Mesendoderm (in vitro differentiated cells): ENCODE results near the gene SNRNP70.

Source experiments
- DNase-seq: peaks from one replicate; pipeline ENCODE4 v3.0.0; 2013
- H2AK5ac ChIP-seq: 2 replicates; pipeline ENCODE4 v1.6.1; 2013; ENCODE audit warnings: low read length, inconsistent platforms
- H2BK120ac ChIP-seq: 2 replicates; pipeline ENCODE4 v1.6.1; 2013; ENCODE audit warnings: low read depth, mild to moderate bottlenecking, low read length, moderate library complexity, mixed read lengths
- H2BK15ac ChIP-seq: replicated peaks from 2 replicates; pipeline ENCODE4 v1.6.1; 2013; ENCODE audit warnings: low read depth, mild to moderate bottlenecking, moderate library complexity
- H2BK5ac ChIP-seq: 2 replicates; pipeline ENCODE4 v1.6.1; 2013; ENCODE audit warnings: low read length, inconsistent platforms
- H3K18ac ChIP-seq: 2 replicates; pipeline ENCODE4 v1.6.1; 2013; ENCODE audit warnings: mild to moderate bottlenecking, low read length, mixed read lengths
- H3K23ac ChIP-seq: one replicate; pipeline ENCODE4 v1.6.1; 2013; ENCODE audit warnings: low read length
- H3K27ac ChIP-seq: 2 replicates; pipeline ENCODE4 v1.5.1; 2013; ENCODE audit warnings: low read depth, mild to moderate bottlenecking, inconsistent platforms, low read length, moderate library complexity
- H3K27me3 ChIP-seq: 2 replicates; pipeline ENCODE4 v1.6.1; 2013; ENCODE audit warnings: low read length, control low read depth, mild to moderate bottlenecking, inconsistent platforms; ENCODE audit not compliant: insufficient read depth, poor library complexity
- H3K36me3 ChIP-seq: 2 replicates; pipeline ENCODE4 v1.6.1; 2013; ENCODE audit warnings: low read length, inconsistent platforms; ENCODE audit not compliant: control insufficient read depth, insufficient read depth
- H3K4ac ChIP-seq: one replicate; pipeline ENCODE4 v1.6.1; 2013; ENCODE audit warnings: low read depth, mild to moderate bottlenecking, low read length, moderate library complexity
- H3K4me1 ChIP-seq: 2 replicates; pipeline ENCODE4 v1.6.1; 2013; ENCODE audit warnings: low read depth, low read length, inconsistent platforms; ENCODE audit not compliant: control insufficient read depth
- H3K4me2 ChIP-seq: 2 replicates; pipeline ENCODE4 v1.6.1; 2013; ENCODE audit warnings: low read length
- H3K4me3 ChIP-seq: 2 replicates; pipeline ENCODE4 v1.5.1; 2013; ENCODE audit warnings: mild to moderate bottlenecking, low read length
- H3K56ac ChIP-seq: one replicate; pipeline ENCODE4 v1.6.1; 2013; ENCODE audit warnings: low read length
- H3K79me1 ChIP-seq: 2 replicates; pipeline ENCODE4 v1.6.1; 2013; ENCODE audit warnings: low read length, inconsistent platforms
- H3K79me2 ChIP-seq: 2 replicates; pipeline ENCODE4 v1.6.1; 2013; ENCODE audit warnings: mild to moderate bottlenecking, low read length; ENCODE audit not compliant: control insufficient read depth, insufficient read depth
- H3K9ac ChIP-seq: 2 replicates; pipeline ENCODE4 v1.6.1; 2013; ENCODE audit warnings: low read length, inconsistent platforms
- H4K5ac ChIP-seq: one replicate; pipeline ENCODE4 v1.6.1; 2013; ENCODE audit warnings: low read length
- H4K8ac ChIP-seq: one replicate; pipeline ENCODE4 v1.6.1; 2013; ENCODE audit warnings: low read depth, mild to moderate bottlenecking, control low read depth, low read length, moderate library complexity
- WGBS: extraction: QIAGEN DNeasy Blood & Tissue Kit; methylation state at CpG from one replicate; pipeline ENCODE4 v1.1.7; 2013; ENCODE audit warnings: low lambda C conversion rate, missing lambda C conversion rate; ENCODE audit not compliant: insufficient coverage; ENCODE audit errors: extremely low coverage; 5-methylcytosine and 5-hydroxymethylcytosine counted together

Gene SNRNP70

GRCh38 chr19:49067554-49067953, 17.7 kb upstream of the SNRNP70 start:
- no peak overlapping the region for H2AK5ac ChIP-seq
- H3K4me2 ChIP-seq: no peak overlapping the region
- H3K4me3 ChIP-seq: no peak overlapping the region
- H2BK120ac ChIP-seq: no peak overlapping the region
- no peaks in the 10 kb centered on the region for H3K79me2 ChIP-seq
- H3K36me3 ChIP-seq: no peaks in the 10 kb centered on the region
- no peak overlapping the region for H4K5ac ChIP-seq
- H2BK5ac ChIP-seq: no peak overlapping the region
- no CpG with 5 or more reads among the region's 3 CpGs for WGBS
- no peak overlapping the region for H3K9ac ChIP-seq
- no peak for DNase-seq
- peaks cover 4% of the 10 kb centered on the region for H3K27me3 ChIP-seq
- no peak overlapping the region for H4K8ac ChIP-seq
- no peak overlapping the region for H3K27ac ChIP-seq
- no peak overlapping the region for H3K23ac ChIP-seq
- H3K4me1 ChIP-seq: peaks cover 6% of the 10 kb centered on the region
- no peak overlapping the region for H3K18ac ChIP-seq
- no peak overlapping the region for H2BK15ac ChIP-seq
- H3K56ac ChIP-seq: no peak overlapping the region
- H3K4ac ChIP-seq: no peak overlapping the region
- H3K79me1 ChIP-seq: no peaks in the 10 kb centered on the region

- Histone ChIP-seq H4K8ac (no peak overlapping the region), H3K18ac (no peak overlapping the region), H3K9ac (no peak overlapping the region), H3K4me3 (no peak overlapping the region), H3K4ac (no peak overlapping the region), H3K23ac (no peak overlapping the region), H4K5ac (no peak overlapping the region), H2BK5ac (no peak overlapping the region), H2AK5ac (no peak overlapping the region), H2BK15ac (no peak overlapping the region), H3K79me2 (no peaks in the 10 kb centered on the region), H3K4me1 (peaks cover 6% of the 10 kb centered on the region), H3K27ac (no peak overlapping the region), H3K56ac (no peak overlapping the region), H3K27me3 (peaks cover 11% of the 10 kb centered on the region), H3K4me2 (no peak overlapping the region), H3K79me1 (no peaks in the 10 kb centered on the region), H3K36me3 (no peaks in the 10 kb centered on the region), H2BK120ac (no peak overlapping the region)
- no peak for DNase-seq
- WGBS: no CpG with 5 or more reads among the region's 9 CpGs
Observed at GRCh38 chr19:49069026-49069425, 16.2 kb upstream of the SNRNP70 start.

DNA sequence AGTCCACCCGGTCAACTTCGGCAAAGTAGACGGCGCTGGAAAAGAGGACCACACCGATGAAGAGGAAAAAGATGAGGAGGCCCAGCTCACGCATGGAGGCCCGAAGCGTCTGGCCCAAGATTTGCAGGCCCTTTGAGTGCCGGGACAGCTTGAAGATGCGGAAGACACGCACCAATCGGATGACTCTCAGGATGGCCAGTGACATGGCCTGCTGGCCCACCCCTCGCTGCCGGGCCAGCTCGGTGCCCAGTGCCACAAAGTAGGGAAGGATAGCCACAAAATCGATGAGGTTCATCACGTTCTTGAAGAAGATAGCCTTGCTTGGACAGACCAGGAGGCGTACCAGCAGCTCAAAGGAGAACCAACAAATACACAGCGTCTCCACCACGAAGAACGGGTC, 14.8 kb upstream of the SNRNP70 start:
- H2BK120ac ChIP-seq: no peak overlapping the region
- H3K27me3 ChIP-seq: peaks cover 11% of the 10 kb centered on the region
- no peak overlapping the region for H3K56ac ChIP-seq
- H2AK5ac ChIP-seq: no peak overlapping the region
- H2BK5ac ChIP-seq: no peak overlapping the region
- no CpG with 5 or more reads among the region's 21 CpGs for WGBS
- no peaks in the 10 kb centered on the region for H3K79me2 ChIP-seq
- H3K4me1 ChIP-seq: peaks cover 2% of the 10 kb centered on the region
- H3K23ac ChIP-seq: no peak overlapping the region
- no peak overlapping the region for H3K18ac ChIP-seq
- H3K9ac ChIP-seq: no peak overlapping the region
- no peak overlapping the region for H4K5ac ChIP-seq
- H2BK15ac ChIP-seq: no peak overlapping the region
- no peak overlapping the region for H3K4me3 ChIP-seq
- H3K4ac ChIP-seq: no peak overlapping the region
- no peak overlapping the region for H4K8ac ChIP-seq
- no peak for DNase-seq
- no peak overlapping the region for H3K27ac ChIP-seq
- no peaks in the 10 kb centered on the region for H3K79me1 ChIP-seq
- no peaks in the 10 kb centered on the region for H3K36me3 ChIP-seq
- H3K4me2 ChIP-seq: no peak overlapping the region

DNA sequence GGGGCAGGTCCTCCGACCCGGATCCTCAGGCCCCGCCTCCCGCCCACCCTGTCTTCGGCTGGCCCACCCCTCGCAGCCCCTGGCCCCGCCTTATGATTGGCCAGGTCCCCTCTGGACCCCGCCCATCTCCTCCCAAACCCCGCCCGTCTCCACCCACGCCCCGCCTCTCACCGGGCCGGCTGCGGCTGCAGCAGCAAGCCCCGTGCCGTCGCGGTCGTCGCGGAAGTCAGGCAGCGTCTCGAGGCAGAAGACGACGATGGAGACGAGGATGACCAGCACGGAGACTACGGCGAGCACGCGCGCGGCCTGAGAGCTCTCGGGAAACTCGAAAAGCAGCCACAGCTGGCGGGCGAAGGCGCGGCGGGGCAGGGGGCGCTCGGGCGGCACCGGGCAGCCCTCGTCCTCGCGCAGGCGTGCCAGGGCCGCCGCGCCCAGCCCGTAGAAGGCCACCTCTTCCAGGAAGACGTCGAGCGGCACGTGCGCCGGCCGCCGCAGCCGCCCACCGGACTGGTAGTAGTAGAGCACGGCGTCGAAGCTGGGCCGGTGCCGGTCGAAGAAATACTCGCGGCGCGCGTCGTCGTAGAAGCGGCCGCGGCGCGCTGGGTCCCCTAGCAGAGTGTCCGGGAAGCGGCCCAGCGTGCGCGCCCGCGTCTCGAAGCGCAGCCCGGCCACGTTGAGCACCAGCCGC, 13.2 kb upstream of the SNRNP70 start:
- no CpG with 5 or more reads among the region's 93 CpGs for WGBS
- peak; percentile 64 for DNase-seq
- peak overlapping the region; percentile 50 for H3K56ac ChIP-seq
- H2AK5ac ChIP-seq: no peak overlapping the region
- no peak overlapping the region for H3K4me2 ChIP-seq
- no peaks in the 10 kb centered on the region for H3K79me2 ChIP-seq
- H3K4me1 ChIP-seq: no peaks in the 10 kb centered on the region
- H2BK5ac ChIP-seq: no peak overlapping the region
- no peak overlapping the region for H2BK120ac ChIP-seq
- H3K27ac ChIP-seq: no peak overlapping the region
- H3K18ac ChIP-seq: no peak overlapping the region
- H3K36me3 ChIP-seq: no peaks in the 10 kb centered on the region
- H3K4ac ChIP-seq: no peak overlapping the region
- H3K23ac ChIP-seq: no peak overlapping the region
- H3K79me1 ChIP-seq: no peaks in the 10 kb centered on the region
- no peak overlapping the region for H3K4me3 ChIP-seq
- H3K9ac ChIP-seq: no peak overlapping the region
- no peak overlapping the region for H4K8ac ChIP-seq
- peaks cover 11% of the 10 kb centered on the region for H3K27me3 ChIP-seq
- H4K5ac ChIP-seq: no peak overlapping the region
- no peak overlapping the region for H2BK15ac ChIP-seq

- no peak overlapping the region for H3K4ac ChIP-seq
- no peak overlapping the region for H2AK5ac ChIP-seq
- no CpG with 5 or more reads among the region's 23 CpGs for WGBS
- H2BK120ac ChIP-seq: no peak overlapping the region
- H3K79me1 ChIP-seq: no peaks in the 10 kb centered on the region
- no peak overlapping the region for H3K9ac ChIP-seq
- no peak overlapping the region for H3K4me2 ChIP-seq
- no peak overlapping the region for H4K8ac ChIP-seq
- DNase-seq: peak; percentile 66
- no peaks in the 10 kb centered on the region for H3K4me1 ChIP-seq
- H3K4me3 ChIP-seq: no peak overlapping the region
- H4K5ac ChIP-seq: no peak overlapping the region
- H3K36me3 ChIP-seq: no peaks in the 10 kb centered on the region
- no peak overlapping the region for H3K23ac ChIP-seq
- no peak overlapping the region for H3K56ac ChIP-seq
- H3K27ac ChIP-seq: no peak overlapping the region
- H3K18ac ChIP-seq: no peak overlapping the region
- peaks cover 11% of the 10 kb centered on the region for H3K27me3 ChIP-seq
- H3K79me2 ChIP-seq: no peaks in the 10 kb centered on the region
- H2BK5ac ChIP-seq: no peak overlapping the region
- H2BK15ac ChIP-seq: no peak overlapping the region
Observed at GRCh38 chr19:49073514-49074378, 11.5 kb upstream of the SNRNP70 start.
